Measurements from ENCODE around the gene ETV2.

Gene ETV2

DNA sequence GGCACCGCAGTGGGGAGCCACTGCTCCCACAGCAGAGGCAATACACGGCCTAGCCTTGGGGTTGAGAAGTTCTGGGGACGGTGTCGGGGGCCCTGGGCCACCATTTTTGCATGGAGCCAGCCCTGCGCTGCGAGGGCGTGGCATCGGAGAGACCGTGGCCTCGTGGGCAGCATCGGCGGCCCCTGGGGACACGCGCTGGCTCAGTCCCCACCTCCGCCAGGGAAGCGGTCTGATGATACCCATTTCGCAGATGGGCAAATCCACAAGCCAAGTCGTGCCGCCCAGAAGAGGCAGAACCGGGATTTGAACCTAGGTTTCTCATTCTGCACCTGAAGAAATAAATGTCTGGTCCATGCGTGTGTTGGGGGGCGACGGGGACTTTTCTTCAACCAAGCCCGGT is 23.6 kb downstream of the ETV2 start:
- Histone ChIP-seq H2AK5ac (ENCODE audit: low read length, severe bottlenecking) (no peak overlapping the region), H3K4ac (ENCODE audit: low read depth in 1 of 2, low read length in 2 of 2) (no peak overlapping the region), H3K4me3 (ENCODE audit: insufficient read depth in 1 of 2, low read depth in 1 of 2, low read length in 2 of 2) (no peak overlapping the region), H4K91ac (ENCODE audit: low read length) (no peak overlapping the region), H3K4me2 (ENCODE audit: low read length, poor library complexity, severe bottlenecking) (no peak overlapping the region), H3K9me3 (ENCODE audit: control insufficient read depth, low read length) (no peaks in the 10 kb centered on the region), H3K9ac (ENCODE audit: low read length) (no peak overlapping the region), H3K27me3 (ENCODE audit: control insufficient read depth in 1 of 2, insufficient read depth in 1 of 2, low read length in 2 of 2) (peaks cover 7 to 10% of the 10 kb centered on the region in 2 experiments), H3K79me1 (replicated peaks; ENCODE audit: low read length, poor library complexity, severe bottlenecking) (no peaks in the 10 kb centered on the region), H3K36me3 (ENCODE audit: control insufficient read depth in 1 of 2, insufficient read depth in 2 of 2, low read depth in 1 of 2, low read length in 2 of 2) (peaks cover 17 to 26% of the 10 kb centered on the region in 2 experiments), H2BK120ac (ENCODE audit: low read depth, low read length) (no peak overlapping the region), H2BK5ac (ENCODE audit: low read depth, low read length, poor library complexity, severe bottlenecking) (no peak overlapping the region), H3K14ac (ENCODE audit: low read length in 2 of 2) (no peak overlapping the region), H2BK15ac (ENCODE audit: low read depth, poor library complexity, severe bottlenecking) (no peak overlapping the region), H3K27ac (ENCODE audit: low read length, poor library complexity, severe bottlenecking) (no peak overlapping the region), H4K8ac (ENCODE audit: low read length) (no peak overlapping the region), H3K23ac (ENCODE audit: low read length in 2 of 2) (peak overlapping the region in 1 of 2 experiments; percentile 28), H2BK12ac (ENCODE audit: low read length in 2 of 2) (no peak overlapping the region), H2AFZ (ENCODE audit: low read depth, low read length) (no peak overlapping the region), H3K4me1 (ENCODE audit: control insufficient read depth, insufficient read depth, low read depth, low read length) (peaks cover 3% of the 10 kb centered on the region), H3K18ac (ENCODE audit: low read depth in 1 of 2, low read length in 2 of 2) (no peak overlapping the region)
- 93% methylated on average over 24 of the region's 24 CpGs for WGBS
- no peak for DNase-seq

DNA sequence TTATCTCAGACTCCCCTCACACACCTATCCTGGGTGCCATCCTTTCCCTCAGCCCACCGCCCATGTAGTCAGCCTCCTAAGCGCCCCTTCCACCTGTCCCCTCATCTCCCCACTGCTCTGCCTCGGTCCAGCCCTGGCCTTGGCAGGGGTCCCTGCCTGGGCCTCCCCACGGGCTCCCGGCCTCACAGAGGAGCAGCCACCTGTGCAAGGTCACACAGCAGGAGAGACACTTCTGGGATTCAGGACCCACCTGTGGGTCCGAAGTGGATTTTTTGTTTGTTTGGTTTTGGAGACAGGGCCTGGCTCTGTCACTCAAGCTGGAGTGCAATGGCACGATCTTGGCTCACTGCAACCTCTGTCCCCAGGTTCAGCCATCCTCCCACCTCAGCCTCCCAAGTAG is 24.1 kb downstream of the ETV2 start:
- no peak overlapping the region for H3K23ac ChIP-seq (ENCODE audit: low read length in 2 of 2)
- no peaks in the 10 kb centered on the region for H3K9me3 ChIP-seq (ENCODE audit: control insufficient read depth, low read length)
- peaks cover 3% of the 10 kb centered on the region for H3K4me1 ChIP-seq (ENCODE audit: control insufficient read depth, insufficient read depth, low read depth, low read length)
- no peak overlapping the region for H3K4me2 ChIP-seq (ENCODE audit: low read length, poor library complexity, severe bottlenecking)
- peaks cover 7 to 10% of the 10 kb centered on the region in 2 experiments for H3K27me3 ChIP-seq (ENCODE audit: control insufficient read depth in 1 of 2, insufficient read depth in 1 of 2, low read length in 2 of 2)
- H4K91ac ChIP-seq (ENCODE audit: low read length), result no peak overlapping the region
- no peak overlapping the region for H2AK5ac ChIP-seq (ENCODE audit: low read length, severe bottlenecking)
- H3K27ac ChIP-seq (ENCODE audit: low read length, poor library complexity, severe bottlenecking), result no peak overlapping the region
- no peak overlapping the region for H3K4me3 ChIP-seq (ENCODE audit: insufficient read depth in 1 of 2, low read depth in 1 of 2, low read length in 2 of 2)
- H4K8ac ChIP-seq (ENCODE audit: low read length), result no peak overlapping the region
- no peak overlapping the region for H3K18ac ChIP-seq (ENCODE audit: low read depth in 1 of 2, low read length in 2 of 2)
- no peak overlapping the region for H2AFZ ChIP-seq (ENCODE audit: low read depth, low read length)
- no peak for DNase-seq
- no peak overlapping the region for H3K9ac ChIP-seq (ENCODE audit: low read length)
- WGBS, result 81% methylated on average over 7 of the region's 7 CpGs
- H2BK15ac ChIP-seq (ENCODE audit: low read depth, poor library complexity, severe bottlenecking), result no peak overlapping the region
- H3K79me1 ChIP-seq (replicated peaks; ENCODE audit: low read length, poor library complexity, severe bottlenecking), result no peaks in the 10 kb centered on the region
- no peak overlapping the region for H3K14ac ChIP-seq (ENCODE audit: low read length in 2 of 2)
- no peak overlapping the region for H2BK5ac ChIP-seq (ENCODE audit: low read depth, low read length, poor library complexity, severe bottlenecking)
- H3K4ac ChIP-seq (ENCODE audit: low read depth in 1 of 2, low read length in 2 of 2), result no peak overlapping the region
- H2BK12ac ChIP-seq (ENCODE audit: low read length in 2 of 2), result no peak overlapping the region
- peaks cover 17 to 22% of the 10 kb centered on the region in 2 experiments for H3K36me3 ChIP-seq (ENCODE audit: control insufficient read depth in 1 of 2, insufficient read depth in 2 of 2, low read depth in 1 of 2, low read length in 2 of 2)
- H2BK120ac ChIP-seq (ENCODE audit: low read depth, low read length), result no peak overlapping the region

DNA sequence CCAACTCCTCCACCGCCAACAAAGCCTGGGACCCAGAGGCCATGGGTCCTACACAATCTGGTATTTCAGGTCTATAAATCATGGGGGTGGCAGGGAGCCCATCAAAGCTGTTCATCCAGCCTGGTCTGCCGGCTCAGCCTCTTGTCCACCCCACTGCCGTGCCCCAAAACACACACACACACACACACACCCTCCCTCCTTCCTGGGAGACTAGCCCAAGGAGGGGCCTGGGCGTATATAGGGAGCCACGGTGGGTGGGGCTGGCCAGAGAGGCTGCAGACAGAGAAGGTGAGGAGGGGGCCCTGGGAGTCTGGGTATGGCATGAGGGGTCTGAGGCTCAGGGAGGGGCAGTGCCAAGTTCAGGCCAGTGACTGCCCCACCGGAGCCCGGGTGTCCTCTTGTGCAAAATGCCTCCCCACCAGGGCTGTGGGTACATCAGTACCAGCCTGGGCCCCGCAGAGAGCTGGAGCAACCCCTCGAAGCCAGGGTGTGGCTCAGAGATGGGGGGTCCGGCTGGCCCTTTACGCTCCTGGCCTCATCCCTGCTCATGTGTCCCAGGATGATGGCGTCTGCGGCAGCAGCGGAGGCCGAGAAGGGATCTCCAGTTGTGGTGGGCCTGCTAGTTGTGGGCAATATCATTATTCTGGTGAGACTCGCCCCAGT is 24.8 kb downstream of the ETV2 start, which contains the start of gene UPK1A:
Gene UPK1A, plus strand, starts transcription at position 267 of the 663 bp plus-strand sequence. Its CDS starts 296 bp downstream, at position 563.
- Histone ChIP-seq H3K14ac (ENCODE audit: low read length in 2 of 2) (no peak within 1 kb of the TSS), H2AK5ac (ENCODE audit: low read length, severe bottlenecking) (no peak within 1 kb of the TSS), H2AFZ (ENCODE audit: low read depth, low read length) (no peak within 1 kb of the TSS), H2BK120ac (ENCODE audit: low read depth, low read length) (no peak within 1 kb of the TSS), H2BK5ac (ENCODE audit: low read depth, low read length, poor library complexity, severe bottlenecking) (no peak within 1 kb of the TSS), H2BK15ac (ENCODE audit: low read depth, poor library complexity, severe bottlenecking) (no peak within 1 kb of the TSS), H3K27ac (ENCODE audit: low read length, poor library complexity, severe bottlenecking) (no peak within 1 kb of the TSS), H3K4me3 (ENCODE audit: insufficient read depth in 1 of 2, low read depth in 1 of 2, low read length in 2 of 2) (no peak within 1 kb of the TSS), H3K9ac (ENCODE audit: low read length) (no peak within 1 kb of the TSS), H4K91ac (ENCODE audit: low read length) (no peak within 1 kb of the TSS), H3K79me1 (replicated peaks; ENCODE audit: low read length, poor library complexity, severe bottlenecking) (no peaks in the 10 kb centered on the region), H3K4me2 (ENCODE audit: low read length, poor library complexity, severe bottlenecking) (no peak within 1 kb of the TSS), H3K36me3 (ENCODE audit: control insufficient read depth in 1 of 2, insufficient read depth in 2 of 2, low read depth in 1 of 2, low read length in 2 of 2) (peaks cover 13 to 16% of the 10 kb centered on the region in 2 experiments), H4K8ac (ENCODE audit: low read length) (no peak within 1 kb of the TSS), H3K27me3 (ENCODE audit: control insufficient read depth in 1 of 2, insufficient read depth in 1 of 2, low read length in 2 of 2) (peaks cover 7 to 10% of the 10 kb centered on the region in 2 experiments), H3K18ac (ENCODE audit: low read depth in 1 of 2, low read length in 2 of 2) (no peak within 1 kb of the TSS), H3K4me1 (ENCODE audit: control insufficient read depth, insufficient read depth, low read depth, low read length) (no peaks in the 10 kb centered on the region), H3K4ac (ENCODE audit: low read depth in 1 of 2, low read length in 2 of 2) (no peak within 1 kb of the TSS), H2BK12ac (ENCODE audit: low read length in 2 of 2) (no peak within 1 kb of the TSS), H3K9me3 (ENCODE audit: control insufficient read depth, low read length) (no peaks in the 10 kb centered on the region), H3K23ac (ENCODE audit: low read length in 2 of 2) (no peak within 1 kb of the TSS)
- no peak for DNase-seq
- whole genome bisulfite sequencing, result 80% methylated on average over 14 of the region's 16 CpGs

DNA sequence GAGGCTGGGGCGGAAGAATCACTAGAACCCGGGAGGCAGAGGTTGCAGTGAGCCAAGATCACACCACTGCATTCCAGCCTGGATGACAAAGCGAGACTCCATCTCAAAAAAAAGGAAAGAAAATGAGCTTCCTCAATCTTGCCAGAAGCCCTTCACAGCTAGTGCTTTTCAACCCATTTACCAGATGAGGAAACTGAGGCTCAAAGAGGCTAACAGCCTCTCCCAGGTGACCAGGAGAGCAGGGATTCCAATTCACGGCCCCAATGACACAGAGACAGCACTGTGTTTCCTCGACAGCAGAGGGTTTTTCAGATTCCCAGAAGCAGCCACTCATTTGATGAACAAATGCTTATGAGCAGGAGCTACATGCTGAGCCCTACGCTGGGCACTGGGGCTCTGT is 28.0 kb downstream of the ETV2 start:
- Histone ChIP-seq H3K23ac (ENCODE audit: low read length in 2 of 2) (no peak overlapping the region), H3K14ac (ENCODE audit: low read length in 2 of 2) (no peak overlapping the region), H4K91ac (ENCODE audit: low read length) (no peak overlapping the region), H3K9me3 (ENCODE audit: control insufficient read depth, low read length) (no peaks in the 10 kb centered on the region), H3K27me3 (ENCODE audit: control insufficient read depth in 1 of 2, insufficient read depth in 1 of 2, low read length in 2 of 2) (peaks cover 11 to 21% of the 10 kb centered on the region in 2 experiments), H2BK12ac (ENCODE audit: low read length in 2 of 2) (no peak overlapping the region), H4K8ac (ENCODE audit: low read length) (no peak overlapping the region), H2BK5ac (ENCODE audit: low read depth, low read length, poor library complexity, severe bottlenecking) (no peak overlapping the region), H3K4me3 (ENCODE audit: insufficient read depth in 1 of 2, low read depth in 1 of 2, low read length in 2 of 2) (no peak overlapping the region), H3K4ac (ENCODE audit: low read depth in 1 of 2, low read length in 2 of 2) (no peak overlapping the region), H3K79me1 (replicated peaks; ENCODE audit: low read length, poor library complexity, severe bottlenecking) (no peaks in the 10 kb centered on the region), H3K9ac (ENCODE audit: low read length) (no peak overlapping the region), H2BK15ac (ENCODE audit: low read depth, poor library complexity, severe bottlenecking) (no peak overlapping the region), H2AFZ (ENCODE audit: low read depth, low read length) (no peak overlapping the region), H2BK120ac (ENCODE audit: low read depth, low read length) (no peak overlapping the region), H3K36me3 (ENCODE audit: control insufficient read depth in 1 of 2, insufficient read depth in 2 of 2, low read depth in 1 of 2, low read length in 2 of 2) (peaks cover 0 to 8% of the 10 kb centered on the region in 2 experiments), H3K27ac (ENCODE audit: low read length, poor library complexity, severe bottlenecking) (no peak overlapping the region), H3K4me2 (ENCODE audit: low read length, poor library complexity, severe bottlenecking) (no peak overlapping the region), H2AK5ac (ENCODE audit: low read length, severe bottlenecking) (no peak overlapping the region), H3K4me1 (ENCODE audit: control insufficient read depth, insufficient read depth, low read depth, low read length) (peaks cover 7% of the 10 kb centered on the region), H3K18ac (ENCODE audit: low read depth in 1 of 2, low read length in 2 of 2) (no peak overlapping the region)
- 79% methylated on average over 6 of the region's 6 CpGs for WGBS
- DNase-seq, result no peak
